ENCODE measurements around the gene IFNAR1. TPM values are rescaled to one million over a fixed set of nuclear protein-coding genes. Genes with fewer than 3 reads are reported as not detected.
A peak's percentile ranks its signal among the peaks of the same experiment; 100 is the strongest.

The IFNAR1 gene
- total and polyA plus RNA-seq, 5 donors, result 9.6 to 28.7 (median 25.1) TPM

GRCh38 chr21:33390479-33390878 is 65.7 kb downstream of the IFNAR1 start:
- ATAC-seq, result no peak
- WGBS, result 78% methylated on average over 5 of the region's 5 CpGs
- H3K4me1 ChIP-seq (ENCODE audit: control insufficient read depth, insufficient read depth, low read length), result no peaks in the 10 kb centered on the region
- no peaks in the 10 kb centered on the region for H3K27me3 ChIP-seq (ENCODE audit: control insufficient read depth, insufficient read depth)
- no peaks in the 10 kb centered on the region for H3K9me3 ChIP-seq (ENCODE audit: control insufficient read depth, low read length)
- H3K27ac ChIP-seq (ENCODE audit: low read length), result no peak overlapping the region
- no peak for DNase-seq
- intact Hi-C loops (cut with DNase I), result no loop called here
- H3K4me3 ChIP-seq (ENCODE audit: low read length), result no peak overlapping the region

- Histone ChIP-seq H3K9me3 (ENCODE audit: control insufficient read depth, low read length) (no peaks in the 10 kb centered on the region), H3K27ac (ENCODE audit: low read length) (no peak overlapping the region), H3K4me1 (ENCODE audit: control insufficient read depth, insufficient read depth, low read length) (no peaks in the 10 kb centered on the region), H3K27me3 (ENCODE audit: control insufficient read depth, insufficient read depth) (no peaks in the 10 kb centered on the region), H3K4me3 (ENCODE audit: low read length) (no peak overlapping the region)
- 83% methylated on average over 6 of the region's 6 CpGs for WGBS
- no peak for ATAC-seq
- DNase-seq, result no peak
- intact Hi-C loops (cut with DNase I), result no loop called here
These were observed 66.9 kb downstream of the IFNAR1 start for GRCh38 chr21:33391656-33392055.

- ATAC-seq (no peak), DNase-seq (no peak)
- H3K4me3 ChIP-seq (ENCODE audit: low read length), result no peak overlapping the region
- H3K9me3 ChIP-seq (ENCODE audit: control insufficient read depth, low read length), result no peaks in the 10 kb centered on the region
- WGBS, result 84% methylated on average over 11 of the region's 11 CpGs
- no peaks in the 10 kb centered on the region for H3K4me1 ChIP-seq (ENCODE audit: control insufficient read depth, insufficient read depth, low read length)
- H3K27me3 ChIP-seq (ENCODE audit: control insufficient read depth, insufficient read depth), result no peaks in the 10 kb centered on the region
- H3K27ac ChIP-seq (ENCODE audit: low read length), result no peak overlapping the region
- intact Hi-C loops (cut with DNase I), result no loop called here
These were observed 67.7 kb downstream of the IFNAR1 start for GRCh38 chr21:33392284-33392985.

GRCh38 chr21:33393348-33393747 is 68.6 kb downstream of the IFNAR1 start:
- intact Hi-C loops (cut with DNase I), result no loop called here
- ATAC-seq, result no peak
- 66% methylated on average over 5 of the region's 5 CpGs for WGBS

GRCh38 chr21:33394260-33394659 is 69.5 kb downstream of the IFNAR1 start:
- peak overlapping the region; percentile 13 for H3K27ac ChIP-seq (ENCODE audit: low read length)
- H3K27me3 ChIP-seq (ENCODE audit: control insufficient read depth, insufficient read depth), result no peaks in the 10 kb centered on the region
- no peak overlapping the region for H3K4me3 ChIP-seq (ENCODE audit: low read length)
- DNase-seq (peak in 2 of 3 donors; percentile 26 to 61), ATAC-seq (peak; percentile 33 to 51)
- 81% methylated on average over 8 of the region's 8 CpGs for WGBS
- no peaks in the 10 kb centered on the region for H3K9me3 ChIP-seq (ENCODE audit: control insufficient read depth, low read length)
- intact Hi-C loops (cut with DNase I), result no loop called here
- no peaks in the 10 kb centered on the region for H3K4me1 ChIP-seq (ENCODE audit: control insufficient read depth, insufficient read depth, low read length)

More at GRCh38 chr21:33393348-33393747, 68.6 kb downstream of the IFNAR1 start:
- H3K4me1 ChIP-seq (ENCODE audit: control insufficient read depth, insufficient read depth, low read length), result no peaks in the 10 kb centered on the region
- H3K27me3 ChIP-seq (ENCODE audit: control insufficient read depth, insufficient read depth), result no peaks in the 10 kb centered on the region
- DNase-seq, result no peak
- H3K9me3 ChIP-seq (ENCODE audit: control insufficient read depth, low read length), result no peaks in the 10 kb centered on the region
- H3K4me3 ChIP-seq (ENCODE audit: low read length), result no peak overlapping the region
- no peak overlapping the region for H3K27ac ChIP-seq (ENCODE audit: low read length)

- no peak for ATAC-seq
- Histone ChIP-seq H3K27ac (ENCODE audit: low read length) (no peak overlapping the region), H3K9me3 (ENCODE audit: control insufficient read depth, low read length) (no peaks in the 10 kb centered on the region), H3K4me1 (ENCODE audit: control insufficient read depth, insufficient read depth, low read length) (no peaks in the 10 kb centered on the region), H3K4me3 (ENCODE audit: low read length) (no peak overlapping the region), H3K27me3 (ENCODE audit: control insufficient read depth, insufficient read depth) (no peaks in the 10 kb centered on the region)
- 86% methylated on average over 6 of the region's 6 CpGs for WGBS
- intact Hi-C loops (cut with DNase I), result no loop called here
- no peak for DNase-seq
These were observed 71.1 kb downstream of the IFNAR1 start for GRCh38 chr21:33395891-33396331.

GRCh38 chr21:33396436-33396835 is 71.7 kb downstream of the IFNAR1 start:
- no peaks in the 10 kb centered on the region for H3K4me1 ChIP-seq (ENCODE audit: control insufficient read depth, insufficient read depth, low read length)
- DNase-seq (no peak), ATAC-seq (no peak)
- no peaks in the 10 kb centered on the region for H3K9me3 ChIP-seq (ENCODE audit: control insufficient read depth, low read length)
- intact Hi-C loops (cut with DNase I), result no loop called here
- 80% methylated on average over 6 of the region's 6 CpGs for WGBS
- no peaks in the 10 kb centered on the region for H3K27me3 ChIP-seq (ENCODE audit: control insufficient read depth, insufficient read depth)
- no peak overlapping the region for H3K27ac ChIP-seq (ENCODE audit: low read length)
- H3K4me3 ChIP-seq (ENCODE audit: low read length), result no peak overlapping the region

- no peak overlapping the region for H3K4me3 ChIP-seq (ENCODE audit: low read length)
- 50% methylated on average over 5 of the region's 5 CpGs for WGBS
- intact Hi-C loops (cut with DNase I), result no loop called here
- no peaks in the 10 kb centered on the region for H3K27me3 ChIP-seq (ENCODE audit: control insufficient read depth, insufficient read depth)
- ATAC-seq, result peak; percentile 42 to 64
- no peak overlapping the region for H3K27ac ChIP-seq (ENCODE audit: low read length)
- DNase-seq, result peak; percentile 52 to 83 (median 74)
- no peaks in the 10 kb centered on the region for H3K9me3 ChIP-seq (ENCODE audit: control insufficient read depth, low read length)
- H3K4me1 ChIP-seq (ENCODE audit: control insufficient read depth, insufficient read depth, low read length), result no peaks in the 10 kb centered on the region
These were observed 72.2 kb downstream of the IFNAR1 start for GRCh38 chr21:33396951-33397350.

GRCh38 chr21:33397717-33398116 is 72.9 kb downstream of the IFNAR1 start:
- DNase-seq (no peak), ATAC-seq (no peak)
- no peak overlapping the region for H3K4me3 ChIP-seq (ENCODE audit: low read length)
- WGBS, result 95% methylated on average over 3 of the region's 3 CpGs
- no peaks in the 10 kb centered on the region for H3K27me3 ChIP-seq (ENCODE audit: control insufficient read depth, insufficient read depth)
- H3K4me1 ChIP-seq (ENCODE audit: control insufficient read depth, insufficient read depth, low read length), result no peaks in the 10 kb centered on the region
- intact Hi-C loops (cut with DNase I), result no loop called here
- H3K9me3 ChIP-seq (ENCODE audit: control insufficient read depth, low read length), result no peaks in the 10 kb centered on the region
- H3K27ac ChIP-seq (ENCODE audit: low read length), result no peak overlapping the region

- intact Hi-C loops (cut with DNase I), result no loop called here
- Histone ChIP-seq H3K4me3 (ENCODE audit: low read length) (no peak overlapping the region), H3K27ac (ENCODE audit: low read length) (no peak overlapping the region), H3K27me3 (ENCODE audit: control insufficient read depth, insufficient read depth) (no peaks in the 10 kb centered on the region), H3K4me1 (ENCODE audit: control insufficient read depth, insufficient read depth, low read length) (no peaks in the 10 kb centered on the region), H3K9me3 (ENCODE audit: control insufficient read depth, low read length) (no peaks in the 10 kb centered on the region)
- ATAC-seq, result no peak
- no peak for DNase-seq
- WGBS, result 95% methylated on average over 5 of the region's 5 CpGs
These were observed 73.6 kb downstream of the IFNAR1 start for GRCh38 chr21:33398361-33398760.

- peaks cover 9% of the 10 kb centered on the region for H3K4me1 ChIP-seq (ENCODE audit: control insufficient read depth, insufficient read depth, low read length)
- ATAC-seq, result no peak
- intact Hi-C loops (cut with DNase I), result no loop called here
- WGBS, result 78% methylated on average over 6 of the region's 6 CpGs
- DNase-seq, result no peak
- H3K27ac ChIP-seq (ENCODE audit: low read length), result no peak overlapping the region
- no peak overlapping the region for H3K4me3 ChIP-seq (ENCODE audit: low read length)
- H3K27me3 ChIP-seq (ENCODE audit: control insufficient read depth, insufficient read depth), result no peaks in the 10 kb centered on the region
- no peaks in the 10 kb centered on the region for H3K9me3 ChIP-seq (ENCODE audit: control insufficient read depth, low read length)
These were observed 76.8 kb downstream of the IFNAR1 start for GRCh38 chr21:33401630-33401992.

Measured in right cardiac atrium (tissue), 5 donors.